22Rv1 (cell line): ENCODE data around the gene SEMA6B.

Experiments
- CTCF ChIP-seq: fragments of 450-650 bp; IDR thresholded peaks from 2 replicates; pipeline ENCODE4 v1.5.1; 2017; ENCODE audit warnings: mild to moderate bottlenecking
- ZFX ChIP-seq: fragments of 450-650 bp; IDR thresholded peaks from 2 replicates; pipeline ENCODE4 v1.6.1; 2017; ENCODE audit warnings: antibody characterized with exemption, borderline replicate concordance

- TF ChIP-seq CTCF: no peak
- TF ChIP-seq ZFX: no peak
Observed at GRCh38 chr19:4538601-4538954, 20.9 kb downstream of the SEMA6B start.
